ENCODE measurements around the gene CELF1. TPM values are rescaled to one million over a fixed set of nuclear protein-coding genes. Genes with fewer than 3 reads are reported as not detected.

CELF1 gene
- total and polyA plus RNA-seq, 8 donors: 76.8 to 107 (median 90.7) TPM

GRCh38 chr11:47470671-47471070 lies 82.3 kb downstream of the CELF1 start:
- Histone ChIP-seq H3K9me3 (no peaks in the 10 kb centered on the region), H3K27me3 (no peaks in the 10 kb centered on the region), H3K4me1 (peaks cover 6 to 20% of the 10 kb centered on the region in 2 donors), H3K27ac (no peak overlapping the region), H3K4me3 (no peak overlapping the region), H3K36me3 (peaks cover 4 to 96% of the 10 kb centered on the region in 2 donors)
- ATAC-seq (no peak), DNase-seq (no peak)
- no peak for TF ChIP-seq CTCF (IDR thresholded peaks at IDR 0.05)
- intact Hi-C loops (cut with DNase I): no loop called here

DNA sequence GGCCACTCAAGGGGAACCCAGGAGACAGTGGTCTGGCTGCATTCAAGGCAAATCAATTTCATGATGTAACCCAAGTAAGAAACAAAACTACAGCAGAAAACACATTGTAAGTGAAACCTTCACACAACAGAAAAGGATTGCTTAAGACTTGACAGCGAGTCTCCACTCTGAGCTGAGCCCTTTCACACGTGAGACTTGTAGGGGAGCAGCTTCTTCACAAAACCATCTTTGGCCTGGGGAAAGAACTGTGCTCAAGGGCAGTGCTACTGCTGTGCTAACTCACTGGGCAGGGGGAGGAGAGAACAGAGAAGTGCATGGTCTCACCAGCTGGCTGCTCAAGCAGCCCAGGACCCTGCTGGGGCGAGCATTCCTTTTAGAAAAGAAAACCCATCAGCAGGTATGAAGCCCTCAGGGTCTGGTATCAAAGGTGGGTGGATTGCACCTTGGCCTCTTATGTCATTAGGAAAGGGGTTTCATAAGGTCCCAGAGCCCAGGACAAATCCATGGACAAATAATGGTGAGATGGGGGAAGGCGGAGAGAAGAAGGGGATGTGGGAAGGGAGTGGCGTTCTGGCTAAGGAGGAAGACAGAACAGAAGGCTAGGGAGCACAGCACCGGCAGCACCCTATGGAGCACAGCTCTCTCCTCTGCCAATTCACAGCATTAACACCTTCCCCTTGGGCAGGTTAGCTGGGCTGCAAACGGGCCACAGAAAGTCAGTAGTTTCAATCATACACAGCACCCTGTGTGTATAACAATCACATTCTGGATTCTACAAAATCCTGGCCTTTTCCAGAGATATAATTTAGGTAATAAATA lies 83.4 kb downstream of the CELF1 start:
- Histone ChIP-seq H3K27me3 (no peaks in the 10 kb centered on the region), H3K9me3 (no peaks in the 10 kb centered on the region), H3K36me3 (peaks cover 4 to 96% of the 10 kb centered on the region in 2 donors), H3K4me1 (peaks cover 6 to 21% of the 10 kb centered on the region in 2 donors), H3K4me3 (no peak overlapping the region), H3K27ac (peak overlapping the region; percentile 0 to 28)
- DNase-seq: no peak
- intact Hi-C loops (cut with DNase I): no loop called here
- no peak for TF ChIP-seq CTCF (IDR thresholded peaks at IDR 0.05)
- no peak for ATAC-seq

DNA sequence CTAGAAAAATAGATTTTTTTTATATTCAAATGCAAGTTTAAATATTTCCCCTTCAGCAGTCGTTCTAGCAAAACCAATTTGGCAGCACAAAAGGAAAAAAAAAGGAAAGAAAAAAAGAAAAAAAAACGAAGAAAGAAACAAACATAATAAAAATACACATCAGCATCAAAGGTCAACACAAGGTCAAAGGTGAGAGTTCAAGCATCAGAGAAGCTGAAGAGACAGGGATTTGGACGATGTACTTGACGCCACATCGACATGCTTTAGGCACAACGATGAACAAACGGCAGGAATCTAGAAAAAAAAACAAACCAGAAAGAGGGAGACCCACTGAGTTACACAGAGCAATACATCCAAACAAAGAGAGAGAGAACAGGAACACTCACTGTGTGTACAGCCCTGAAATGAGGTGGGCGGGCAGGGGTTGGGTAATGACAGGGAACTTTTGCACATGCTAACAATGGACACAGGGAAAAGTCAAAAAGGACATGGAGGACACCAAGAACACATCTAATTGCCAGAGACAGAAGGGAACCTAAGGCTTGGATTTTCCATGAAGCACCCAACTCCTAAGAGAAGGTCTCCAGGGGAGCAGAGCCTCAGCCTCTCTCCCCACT lies 84.2 kb downstream of the CELF1 start:
- no peak for TF ChIP-seq CTCF (IDR thresholded peaks at IDR 0.05)
- peaks cover 6 to 21% of the 10 kb centered on the region in 2 donors for H3K4me1 ChIP-seq
- ATAC-seq (peak; percentile 18), DNase-seq (no peak)
- peaks cover 0 to 96% of the 10 kb centered on the region in 2 donors for H3K36me3 ChIP-seq
- H3K27ac ChIP-seq: peak overlapping the region; percentile 0 to 28
- H3K9me3 ChIP-seq: no peaks in the 10 kb centered on the region
- H3K4me3 ChIP-seq: no peak overlapping the region
- intact Hi-C loops (cut with DNase I): no loop called here
- no peaks in the 10 kb centered on the region for H3K27me3 ChIP-seq

- DNase-seq (no peak), ATAC-seq (no peak)
- peak overlapping the region in 1 of 2 donors; percentile 60 for H3K27ac ChIP-seq
- intact Hi-C loops (cut with DNase I): no loop called here
- no peaks in the 10 kb centered on the region for H3K9me3 ChIP-seq
- TF ChIP-seq CTCF (IDR thresholded peaks at IDR 0.05): no peak
- H3K36me3 ChIP-seq: peaks cover 0 to 90% of the 10 kb centered on the region in 2 donors
- no peaks in the 10 kb centered on the region for H3K27me3 ChIP-seq
- peaks cover 6 to 21% of the 10 kb centered on the region in 2 donors for H3K4me1 ChIP-seq
- no peak overlapping the region for H3K4me3 ChIP-seq
These were observed 85.6 kb downstream of the CELF1 start for GRCh38 chr11:47467357-47467756.

- TF ChIP-seq CTCF (IDR thresholded peaks at IDR 0.05): no peak
- H3K9me3 ChIP-seq: no peaks in the 10 kb centered on the region
- DNase-seq (peak in 2 of 4 donors; percentile 29 to 54), ATAC-seq (peak; percentile 28)
- no peak overlapping the region for H3K4me3 ChIP-seq
- peak overlapping the region; percentile 1 to 60 for H3K27ac ChIP-seq
- intact Hi-C loops (cut with DNase I): no loop called here
- peaks cover 0 to 90% of the 10 kb centered on the region in 2 donors for H3K36me3 ChIP-seq
- H3K4me1 ChIP-seq: peaks cover 6 to 21% of the 10 kb centered on the region in 2 donors
- H3K27me3 ChIP-seq: no peaks in the 10 kb centered on the region
These were observed 86.2 kb downstream of the CELF1 start for GRCh38 chr11:47466701-47467250.

Data from left lung (tissue), 10 donors.